OCI-M1 (cell line): ENCODE results near the gene DLG2.
A peak's percentile ranks its signal among the peaks of the same experiment; 100 is the strongest.

Source experiments
- DNase-seq: peaks from one replicate; lab custom pipeline; 2025; lab: John Stamatoyannopoulos, UW

Gene DLG2

DNA sequence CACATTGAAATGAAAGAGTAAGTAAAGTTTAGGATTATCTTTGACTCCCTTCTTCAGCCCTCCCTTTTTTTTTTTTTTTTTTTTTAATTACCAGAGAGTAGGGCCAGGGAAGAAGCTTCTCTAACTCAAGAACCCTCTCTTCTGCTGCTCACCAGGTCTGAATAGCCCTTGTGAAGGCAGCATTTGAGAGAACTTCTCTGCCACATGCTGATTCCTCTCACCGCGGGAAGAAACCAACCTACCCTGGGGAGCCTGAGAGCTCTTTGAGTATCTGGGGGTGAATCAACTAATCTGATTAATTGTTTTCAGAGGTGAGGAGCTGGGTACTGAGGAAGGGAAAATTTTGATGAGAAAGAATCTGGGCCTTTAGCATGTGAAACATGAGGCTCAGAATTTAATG, 1906.5 kb downstream of the DLG2 start:
- no peak for DNase-seq

DNA sequence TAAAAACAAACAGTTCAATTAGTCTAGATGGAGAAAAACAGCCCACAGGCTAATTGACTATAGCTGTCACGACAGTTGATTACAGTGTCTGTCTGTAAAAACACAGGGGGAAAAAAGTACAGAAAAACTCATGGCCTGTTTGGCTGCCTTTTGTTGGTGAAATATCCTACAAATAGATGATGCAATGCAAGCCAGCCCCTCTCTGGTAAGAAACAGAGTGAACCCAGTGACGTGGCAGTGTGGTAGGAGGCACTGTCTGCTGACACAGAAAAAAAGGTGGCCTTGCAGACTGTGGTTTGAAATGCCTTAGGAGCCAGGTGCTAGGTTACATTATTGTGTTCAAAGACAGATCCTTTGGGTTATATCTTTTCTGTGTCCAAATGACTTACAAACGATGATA, 1909.6 kb downstream of the DLG2 start:
- DNase-seq, result peak; percentile 77

- no peak for DNase-seq
These were observed 1911.1 kb downstream of the DLG2 start for GRCh38 chr11:83715927-83716535.

DNA sequence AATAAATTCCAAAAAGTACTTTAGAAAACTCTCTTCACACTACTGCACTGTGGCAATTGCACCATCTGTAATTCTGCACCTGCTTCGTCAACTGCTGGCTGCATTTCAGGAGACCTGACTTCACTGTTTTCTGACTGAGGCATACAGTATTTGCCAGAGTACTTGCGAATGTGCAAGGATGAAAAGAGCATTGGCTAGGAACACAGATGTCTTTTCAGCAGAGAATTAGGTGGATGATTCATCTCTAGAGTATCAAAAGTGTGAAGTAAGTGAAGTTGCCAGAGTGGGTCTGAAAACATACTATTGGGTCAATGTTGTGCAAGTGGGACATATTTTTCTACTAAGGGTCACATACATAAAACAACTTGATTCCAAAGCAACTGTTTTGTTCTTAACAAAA, 1913.4 kb downstream of the DLG2 start:
- DNase-seq, result no peak

- DNase-seq, result peak; percentile 51
These were observed 1916.0 kb downstream of the DLG2 start for GRCh38 chr11:83711106-83711527.

DNA sequence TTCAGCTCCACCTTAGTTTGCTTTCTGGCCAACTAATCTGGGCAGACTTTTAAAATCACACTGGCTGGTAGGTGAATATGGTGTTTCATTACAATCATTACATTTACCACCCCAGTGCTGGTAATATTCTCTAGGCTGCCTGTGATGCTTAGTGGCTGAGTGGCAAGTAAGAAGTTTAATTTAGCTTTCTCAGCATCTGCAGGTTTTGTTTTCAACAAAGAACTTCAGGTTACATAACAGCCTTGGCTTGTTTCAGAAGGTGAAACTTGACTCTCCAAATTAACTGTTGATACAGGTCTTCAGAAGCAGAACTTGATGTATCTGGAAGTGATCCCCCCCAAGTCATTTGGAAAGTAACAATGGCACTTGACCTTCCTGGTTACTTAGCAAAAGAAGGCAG, 1917.7 kb downstream of the DLG2 start:
- DNase-seq, result no peak

DNA sequence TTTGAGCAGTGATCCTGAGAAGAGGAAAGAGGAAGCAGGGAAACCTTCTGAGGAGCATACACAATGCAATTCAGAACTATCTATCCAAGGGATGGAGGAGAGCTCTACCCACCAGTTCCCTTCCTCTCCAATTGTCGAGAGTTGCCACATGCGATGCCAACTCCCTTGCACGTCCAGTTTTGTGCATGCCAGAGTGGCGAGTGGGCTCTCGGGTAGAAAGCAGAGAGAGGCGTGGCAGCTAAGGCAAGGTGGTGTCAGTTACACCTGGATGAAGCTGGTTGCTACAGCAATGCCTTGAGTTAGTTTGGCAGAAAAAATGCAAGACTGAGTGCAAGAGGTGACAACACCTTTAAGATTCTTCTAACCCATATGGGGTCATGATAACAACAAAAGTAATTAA, 1920.6 kb downstream of the DLG2 start:
- DNase-seq, result no peak

DNA sequence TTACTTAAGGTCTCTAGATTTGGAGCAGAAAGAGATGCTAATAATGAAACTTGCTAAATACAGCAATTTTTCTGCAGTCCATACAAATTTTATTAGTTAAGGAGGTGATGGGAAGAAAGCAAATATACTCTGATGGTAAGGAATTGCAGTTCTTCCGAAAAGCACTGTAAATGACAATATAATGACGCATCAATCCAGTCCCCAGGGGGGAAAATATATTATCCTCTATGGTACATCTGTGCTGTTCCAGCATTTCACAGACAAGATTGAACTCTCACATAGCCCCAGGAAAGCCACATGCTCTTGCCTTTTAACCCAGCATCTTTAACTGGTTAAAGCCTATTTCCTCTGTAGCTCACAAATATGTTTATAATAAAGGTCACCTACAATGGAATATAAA, 1924.3 kb downstream of the DLG2 start:
- DNase-seq, result no peak

- DNase-seq, result no peak
These were observed 1929.6 kb downstream of the DLG2 start for GRCh38 chr11:83697518-83697917.

- no peak for DNase-seq
These were observed 1932.1 kb downstream of the DLG2 start for GRCh38 chr11:83695046-83695445.

DNA sequence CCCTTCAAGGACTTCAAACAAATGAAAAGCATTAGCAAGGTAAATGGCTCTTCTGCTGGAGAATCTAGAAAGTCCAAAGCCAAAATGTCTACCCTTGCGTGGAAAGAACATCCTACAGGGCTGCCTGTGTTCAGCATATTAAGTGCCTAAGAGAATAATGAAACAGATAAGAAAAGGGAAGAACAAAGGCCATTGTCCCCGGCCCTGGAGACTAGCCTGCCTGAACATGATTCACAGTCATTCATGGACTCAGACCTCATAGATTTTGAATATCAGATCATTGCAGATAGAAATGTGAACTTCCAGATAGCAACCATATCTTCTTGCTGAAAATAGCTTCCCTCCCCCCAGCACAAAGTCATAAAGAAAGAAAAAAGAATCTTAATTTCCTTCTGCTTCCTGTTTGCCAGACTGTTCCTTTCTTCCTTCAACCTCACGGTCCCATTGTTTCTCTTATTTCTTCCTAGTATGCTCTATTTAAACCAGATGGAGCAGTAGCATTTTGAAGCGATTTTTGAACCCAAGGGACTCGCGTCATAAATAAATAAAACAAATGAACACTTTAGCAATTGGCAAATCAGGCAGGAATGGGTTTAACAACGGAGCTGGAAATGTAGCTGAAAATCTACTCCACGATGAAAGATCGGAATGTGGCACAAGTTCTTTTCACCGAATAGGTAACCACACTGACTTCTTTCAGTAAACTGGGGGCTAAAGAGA, 1932.8 kb downstream of the DLG2 start:
- DNase-seq, result peak; percentile 44

DNA sequence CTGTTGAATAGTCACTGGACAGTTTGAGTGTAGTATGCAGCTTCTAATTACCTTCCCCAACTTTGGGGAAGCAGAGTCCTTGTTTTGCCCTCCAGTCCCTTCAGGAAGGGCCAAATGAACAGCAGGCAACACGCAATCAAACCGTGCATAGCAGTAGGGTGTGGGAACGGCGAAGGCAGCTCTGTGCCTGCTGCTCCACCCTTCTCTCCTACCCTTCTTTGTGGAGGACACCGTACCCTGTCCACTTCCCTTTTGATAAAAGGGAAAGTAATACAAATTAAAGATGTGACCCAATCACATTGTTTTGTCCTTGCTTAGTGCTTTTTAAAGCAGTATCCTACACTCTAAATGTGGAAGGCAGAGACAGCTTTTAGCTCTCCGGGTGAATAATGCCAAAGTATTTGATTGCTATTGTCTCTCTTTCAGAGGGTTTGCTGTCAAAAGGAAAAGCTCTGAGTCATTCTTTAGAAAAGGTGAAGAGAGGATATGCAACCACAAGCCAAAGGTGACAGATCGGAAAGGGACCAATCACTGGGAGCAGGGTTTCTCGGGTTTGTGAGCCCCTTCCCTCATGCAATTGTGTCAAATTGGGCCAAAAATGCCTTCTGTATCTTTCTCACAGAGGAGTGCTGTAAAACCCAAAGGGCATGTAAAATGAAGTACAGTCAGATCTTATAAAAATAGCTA, 1933.7 kb downstream of the DLG2 start:
- no peak for DNase-seq

- DNase-seq, result no peak
These were observed 1934.5 kb downstream of the DLG2 start for GRCh38 chr11:83692675-83693074.

- DNase-seq, result no peak
These were observed 1935.6 kb downstream of the DLG2 start for GRCh38 chr11:83691451-83691950.

DNA sequence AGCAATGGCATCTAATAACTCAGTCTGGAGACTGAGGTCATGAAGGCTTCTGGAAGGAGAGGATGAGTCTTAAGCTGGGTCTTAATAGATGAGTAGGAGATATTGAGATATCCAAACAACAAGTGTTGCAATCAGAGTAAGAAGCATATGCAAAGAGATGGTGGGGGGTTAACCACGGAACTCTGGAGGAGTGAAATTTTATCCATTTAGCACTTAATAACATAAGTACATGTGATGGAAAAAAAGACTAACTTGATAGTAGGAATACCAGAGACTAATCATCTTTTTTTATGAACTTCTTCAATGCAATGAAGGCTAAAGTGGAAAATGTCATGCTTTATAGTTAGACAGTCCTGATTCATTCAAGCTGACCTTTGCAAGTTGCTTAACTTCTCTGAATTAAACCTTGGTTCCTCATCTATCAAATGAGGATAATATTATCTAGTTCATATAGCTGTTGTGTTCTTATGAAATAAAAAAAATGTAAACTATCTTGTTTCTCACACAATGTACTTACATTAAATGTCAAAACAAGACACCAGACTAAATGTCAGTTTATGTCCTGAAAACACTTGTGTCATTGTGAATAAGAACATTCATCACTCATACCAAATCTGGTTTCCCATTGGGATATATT, 1937.9 kb downstream of the DLG2 start:
- DNase-seq, result no peak

DNA sequence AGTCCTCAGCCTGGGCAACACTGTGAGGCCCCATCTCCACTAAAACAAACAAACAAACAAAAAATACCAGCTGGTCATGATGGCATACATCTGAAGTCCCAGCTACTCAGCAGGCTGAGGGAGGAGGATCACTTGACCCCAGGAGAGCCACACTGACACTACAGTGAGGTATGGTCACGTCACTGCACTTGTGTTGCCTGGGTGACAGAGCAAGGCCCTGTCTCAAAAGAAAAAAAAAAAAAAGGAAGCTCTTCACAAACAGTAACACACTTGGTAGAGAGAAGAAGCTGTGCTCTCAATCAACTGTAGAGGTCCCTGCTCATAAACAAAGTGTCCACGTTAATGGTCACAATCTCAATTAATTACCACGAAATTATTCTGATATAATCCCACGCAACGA, 1939.4 kb downstream of the DLG2 start:
- DNase-seq, result no peak

DNA sequence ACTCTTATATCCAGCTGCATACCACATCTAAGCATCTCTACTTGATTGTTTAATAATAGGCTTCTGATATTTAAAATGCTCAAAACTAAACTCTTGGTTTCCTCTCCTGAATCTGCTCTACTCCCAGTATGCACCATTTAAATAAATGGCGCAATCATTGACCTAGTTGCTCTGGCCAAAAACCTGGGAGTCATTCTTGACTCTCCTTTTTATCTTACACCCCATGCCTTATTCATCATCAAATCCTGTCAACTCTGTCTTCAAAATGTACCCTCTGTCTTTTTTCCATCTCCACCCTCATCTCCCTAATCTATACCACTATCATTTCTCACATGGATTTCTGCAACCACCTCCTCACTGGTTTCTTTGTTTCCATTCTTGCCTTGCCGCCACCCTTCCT, 1941.4 kb downstream of the DLG2 start:
- no peak for DNase-seq

DNA sequence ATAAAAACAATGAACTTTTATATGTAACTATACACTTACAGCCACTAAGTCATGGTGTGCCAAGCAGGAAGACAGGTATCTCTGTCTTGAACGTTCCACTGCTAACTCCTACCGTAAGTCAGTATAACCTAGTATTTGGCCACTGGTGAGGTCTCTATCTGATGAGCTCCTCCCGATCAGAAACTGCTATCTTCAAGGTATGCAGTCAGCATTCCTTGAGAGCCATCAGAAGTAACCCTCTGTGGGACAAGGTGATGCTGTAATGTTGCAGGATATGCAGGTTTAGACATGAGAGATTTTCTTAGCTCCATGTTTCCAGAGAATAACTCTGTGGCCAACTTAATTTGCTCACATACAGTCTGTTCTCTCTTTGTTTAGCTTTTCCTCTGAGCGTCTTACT, 1943.1 kb downstream of the DLG2 start:
- DNase-seq, result no peak

DNA sequence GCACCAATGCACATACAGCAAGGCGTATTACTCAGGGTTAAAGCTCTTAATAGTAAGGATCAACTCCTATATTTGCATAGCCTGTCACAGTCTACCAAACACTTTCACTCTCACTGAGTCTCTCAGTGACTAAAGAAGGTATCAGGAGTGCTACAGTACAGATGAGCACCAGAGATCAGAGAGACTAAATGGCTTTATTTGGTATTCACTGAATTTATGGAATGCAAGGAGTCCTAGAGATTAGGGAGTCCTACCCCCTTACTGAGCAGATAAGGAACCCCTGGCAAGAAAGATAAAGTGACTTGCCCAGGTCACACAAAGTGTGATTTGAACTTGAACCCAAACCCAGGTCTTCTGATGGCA, 1944.6 kb downstream of the DLG2 start:
- DNase-seq, result no peak

GRCh38 chr11:83681906-83682610, 1945.1 kb downstream of the DLG2 start:
- DNase-seq, result no peak

- no peak for DNase-seq
These were observed 1945.9 kb downstream of the DLG2 start for GRCh38 chr11:83681031-83681781.
